IMR-90 (cell line): ENCODE results near the gene MRPL47. TPM values are rescaled to one million over a fixed set of nuclear protein-coding genes. Genes with fewer than 3 reads are reported as not detected.

ENCODE experiments used
- ATAC-seq: fragments of 200-7000 bp; cut with Tn5 transposase; 2 replicates; pipeline ENCODE4 v1.9.1; 2020; ENCODE audit warnings: low read depth, mild to moderate bottlenecking, moderate library complexity
- BruUV-seq: library from RNA; stranded (reverse); fragments of 400-500 nt; replicated peaks from 2 replicates; lab custom pipeline; 2021; lab: Mats Ljungman, UMichigan
- CTCF ChIA-PET: fragments of 300-600 bp; formaldehyde crosslinking; extraction: SDS; loops from one replicate; lab custom pipeline; 2021; ENCODE audit warnings: antibody characterized with exemption; lab: Yijun Ruan, JAX
- POLR2A ChIA-PET: fragments of 300-600 bp; sonication (Branson Sonifier 250); formaldehyde crosslinking; loops from one replicate; lab custom pipeline; 2022; ENCODE audit warnings: antibody characterized with exemption; ENCODE audit not compliant: unreplicated experiment; lab: Charles Lee
- DNase-seq: peaks from one replicate; pipeline ENCODE4 v3.0.0; 2013
- H2AFZ ChIP-seq: replicated peaks from 2 replicates; pipeline ENCODE3; 2013; ENCODE audit warnings: low read length, mild to moderate bottlenecking; ENCODE audit not compliant: poor library complexity
- H2AK5ac ChIP-seq: 2 replicates; pipeline ENCODE4 v1.6.1; 2013; ENCODE audit warnings: low read depth, low read length, inconsistent platforms
- H2AK9ac ChIP-seq: replicated peaks from 2 replicates; pipeline ENCODE3; 2013; ENCODE audit warnings: mild to moderate bottlenecking, low read depth, low read length, moderate library complexity; ENCODE audit not compliant: poor library complexity
- H2BK120ac ChIP-seq: 2 replicates; pipeline ENCODE4 v1.6.1; 2013; ENCODE audit warnings: low read depth, low read length, inconsistent platforms
- H2BK15ac ChIP-seq: 3 replicates; pipeline ENCODE4 v1.6.1; 2013; ENCODE audit warnings: low read depth, low read length, inconsistent platforms
- H2BK20ac ChIP-seq: 2 replicates; pipeline ENCODE4 v1.6.1; 2013; ENCODE audit warnings: low read depth, mild to moderate bottlenecking, inconsistent platforms, low read length, moderate library complexity
- H2BK5ac ChIP-seq: 2 replicates; pipeline ENCODE4 v1.6.1; 2013; ENCODE audit warnings: mild to moderate bottlenecking, low read depth, low read length, inconsistent platforms; ENCODE audit not compliant: poor library complexity, severe bottlenecking
- H3K14ac ChIP-seq: replicated peaks from 2 replicates; pipeline ENCODE4 v1.6.1; 2013; ENCODE audit warnings: low read depth, low read length, inconsistent platforms
- H3K18ac ChIP-seq: 2 replicates; pipeline ENCODE4 v1.6.1; 2013; ENCODE audit warnings: low read depth, low read length, control low read depth
- H3K23ac ChIP-seq: 2 replicates; pipeline ENCODE4 v1.6.1; 2013; ENCODE audit warnings: low read depth, low read length, inconsistent platforms
- H3K27ac ChIP-seq: 2 replicates; pipeline ENCODE4 v1.5.1; 2013; ENCODE audit warnings: mild to moderate bottlenecking, control low read depth, low read length; ENCODE audit not compliant: insufficient read depth
- H3K27me3 ChIP-seq: 2 replicates; pipeline ENCODE4 v1.6.1; 2013; ENCODE audit warnings: low read length; ENCODE audit not compliant: control insufficient read depth, insufficient read depth
- H3K36me3 ChIP-seq: 2 replicates; pipeline ENCODE4 v1.6.1; 2013; ENCODE audit warnings: low read length, mixed read lengths; ENCODE audit not compliant: control insufficient read depth, insufficient read depth
- H3K4ac ChIP-seq: 2 replicates; pipeline ENCODE4 v1.6.1; 2013; ENCODE audit warnings: low read depth, low read length, inconsistent platforms
- H3K4me1 ChIP-seq: 2 replicates; pipeline ENCODE4 v1.6.1; 2013; ENCODE audit warnings: low read length, mixed read lengths; ENCODE audit not compliant: control insufficient read depth, insufficient read depth
- H3K4me2 ChIP-seq: 2 replicates; pipeline ENCODE4 v1.6.1; 2013; ENCODE audit warnings: low read depth, mild to moderate bottlenecking, control low read depth, low read length, moderate library complexity
- H3K4me3 ChIP-seq: 2 replicates; pipeline ENCODE4 v1.5.1; 2013; ENCODE audit warnings: low read depth, mild to moderate bottlenecking, control low read depth, low read length, moderate library complexity; ENCODE audit not compliant: insufficient read depth
- H3K56ac ChIP-seq: 2 replicates; pipeline ENCODE4 v1.6.1; 2013; ENCODE audit warnings: low read length, inconsistent platforms; ENCODE audit not compliant: insufficient read depth; ENCODE audit errors: extremely low read depth
- H3K79me1 ChIP-seq, 2 experiments: 2 replicates each; pipeline ENCODE4 v1.6.1; 2013; ENCODE audit warnings: low read length in 2 of 2, inconsistent platforms in 1 of 2, low read depth in 1 of 2
- H3K9ac ChIP-seq: 2 replicates; pipeline ENCODE4 v1.6.1; 2013; ENCODE audit warnings: low read depth, low read length, control low read depth
- H3K9me1 ChIP-seq: 2 replicates; pipeline ENCODE4 v1.6.1; 2013; ENCODE audit warnings: low read length, inconsistent platforms; ENCODE audit not compliant: insufficient read depth
- H3K9me3 ChIP-seq: 2 replicates; pipeline ENCODE4 v1.6.1; 2013; ENCODE audit warnings: low read length; ENCODE audit not compliant: control insufficient read depth, insufficient read depth
- H4K20me1 ChIP-seq: 2 replicates; pipeline ENCODE4 v1.6.1; 2013; ENCODE audit warnings: low read length, inconsistent platforms; ENCODE audit not compliant: insufficient read depth
- H4K5ac ChIP-seq: 2 replicates; pipeline ENCODE4 v1.6.1; 2013; ENCODE audit warnings: mild to moderate bottlenecking, low read depth, low read length, control low read depth
- H4K8ac ChIP-seq, 2 experiments: 2 replicates each; pipeline ENCODE4 v1.6.1; 2013; ENCODE audit warnings: low read depth in 2 of 2, low read length in 2 of 2, control low read depth in 1 of 2, inconsistent platforms in 1 of 2
- H4K91ac ChIP-seq: 2 replicates; pipeline ENCODE4 v1.6.1; 2013; ENCODE audit warnings: low read depth, low read length, inconsistent platforms; ENCODE audit not compliant: insufficient read depth
- BHLHE40 ChIP-seq: fragments of 150-350 bp; IDR thresholded peaks from 2 replicates; pipeline ENCODE4 v1.6.1; 2016; ENCODE audit warnings: mild to moderate bottlenecking, low read depth, low read length
- CHD1 ChIP-seq: IDR thresholded peaks from 2 replicates; pipeline ENCODE4 v1.6.1; 2012; ENCODE audit warnings: low read depth, low read length, improper control_type of control experiment
- FOS ChIP-seq: fragments of 150-350 bp; IDR thresholded peaks from 2 replicates; pipeline ENCODE4 v1.6.1; 2016; ENCODE audit warnings: low read depth, low read length
- MAZ ChIP-seq: IDR thresholded peaks from 2 replicates; pipeline ENCODE4 v1.6.1; 2012; ENCODE audit warnings: low read depth, mild to moderate bottlenecking, low read length, improper control_type of control experiment, moderate library complexity, borderline replicate concordance
- MXI1 ChIP-seq: IDR thresholded peaks from 2 replicates; pipeline ENCODE4 v1.6.1; 2012; ENCODE audit warnings: low read depth, mild to moderate bottlenecking, low read length, moderate library complexity, borderline replicate concordance
- POLR2A ChIP-seq: IDR thresholded peaks from 2 replicates; pipeline ENCODE4 v1.6.1; 2012; ENCODE audit warnings: mild to moderate bottlenecking, low read depth, low read length
- SMC3 ChIP-seq: fragments of 150-350 bp; IDR thresholded peaks from 2 replicates; pipeline ENCODE4 v1.6.1; 2016; ENCODE audit warnings: low read depth, mild to moderate bottlenecking, antibody characterized with exemption, low read length, moderate library complexity
- WGBS, 2 experiments: methylation state at CpG; one replicate each; pipeline versions ENCODE4 v1.1.5 to v1.1.7; 2013; ENCODE audit warnings: missing lambda C conversion rate in 2 of 2; ENCODE audit not compliant: insufficient read length in 1 of 2; ENCODE audit errors: extremely low coverage in 2 of 2; 5-methylcytosine and 5-hydroxymethylcytosine counted together
- dilution Hi-C: fragments of 300-500 bp; cut with HindIII; formaldehyde crosslinking; loops from one replicate; pipeline ENCODE4 v1.14.3; 2018; ENCODE audit warnings: low sequenced_read_pairs; ENCODE audit not compliant: unreplicated experiment
- in situ Hi-C: fragments of 300-500 bp; cut with MboI; formaldehyde crosslinking; loops from 3 replicates; pipeline ENCODE4 v1.14.3; 2019; ENCODE audit warnings: low sequenced_read_pairs, inconsistent platforms, mixed read lengths
- intact Hi-C: fragments of 100-400 bp; cut with micrococcal nuclease; formaldehyde crosslinking; loops from 2 replicates; pipeline ENCODE4 v1.10.0; 2022
- polyA plus RNA-seq, 3 experiments: library from polyadenylated mRNA; depleted of rRNA; stranded (reverse); fragments of >200 nt; gene quantifications; 2 replicates each; pipeline ENCODE4 v1.2.3, GENCODE V29; 2012; ENCODE audit warnings: low replicate concordance in 1 of 3
- total RNA-seq: library from RNA; depleted of rRNA; stranded (reverse); fragments of >200 nt; gene quantifications from 2 replicates; pipeline ENCODE4 v1.2.3, GENCODE V29; 2012

Gene MRPL47
- total and polyA plus RNA-seq, 2 of the 4 experiments (the other 2 are of a cell fraction): 41.4 to 43.7 TPM

DNA sequence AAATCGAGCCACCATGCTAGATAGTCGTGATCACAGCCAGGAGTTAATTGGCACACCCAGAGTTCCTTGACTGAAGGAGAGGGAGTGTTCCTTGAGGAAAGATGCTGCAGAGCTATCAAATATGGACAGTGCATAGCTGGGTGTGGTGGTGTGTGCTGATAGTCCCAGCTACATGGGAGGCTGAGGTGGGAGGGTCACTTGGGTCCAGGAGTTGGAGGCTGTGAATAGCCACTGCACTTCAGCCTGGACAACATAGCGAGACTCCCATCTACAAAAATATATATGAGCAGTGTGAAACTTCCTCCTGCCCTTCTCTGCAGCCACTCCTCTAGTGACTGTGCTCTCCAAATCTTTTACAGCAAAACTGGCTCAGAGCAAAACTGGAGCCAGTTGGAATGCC, 38.4 kb upstream of the MRPL47 start:
- Histone ChIP-seq H2BK20ac (no peak overlapping the region), H3K4me3 (no peak overlapping the region), H3K4me2 (no peak overlapping the region), H4K5ac (no peak overlapping the region), H2BK15ac (no peak overlapping the region), H3K18ac (no peak overlapping the region), H3K4me1 (no peaks in the 10 kb centered on the region), H2BK120ac (no peak overlapping the region), H3K27ac (no peak overlapping the region), H2AK5ac (no peak overlapping the region), H2AFZ (no peak overlapping the region), H3K9ac (no peak overlapping the region), H3K4ac (no peak overlapping the region), H3K9me1 (no peaks in the 10 kb centered on the region), H3K79me1 (no peaks in the 10 kb centered on the region), H3K14ac (no peak overlapping the region), H3K27me3 (no peaks in the 10 kb centered on the region), H4K8ac (no peak overlapping the region), H3K56ac (no peak overlapping the region), H3K36me3 (no peaks in the 10 kb centered on the region), H2AK9ac (no peak overlapping the region), H3K9me3 (no peaks in the 10 kb centered on the region), H3K23ac (no peak overlapping the region), H2BK5ac (no peak overlapping the region), H4K91ac (no peak overlapping the region), H4K20me1 (no peaks in the 10 kb centered on the region)
- DNase-seq: no peak
- BruUV-seq: no TSS peak
- ChIA-PET CTCF (no interaction called here), POLR2A (no interaction called here)
- intact Hi-C loops (no loop called here), in situ Hi-C loops (no loop called here), dilution Hi-C loops (no loop called here)
- TF ChIP-seq FOS: no peak
- no peak for TF ChIP-seq BHLHE40
- TF ChIP-seq CHD1: no peak
- TF ChIP-seq SMC3: no peak
- no peak for TF ChIP-seq MXI1
- TF ChIP-seq POLR2A: no peak
- no peak for TF ChIP-seq MAZ
- ATAC-seq: no peak
- no CpG with 5 or more reads among the region's 3 CpGs for WGBS, 2 experiments
